Duodenal mucosa (tissue), 2 donors: ENCODE data around the gene EXOC4.
"Not testable (repeated sequence)": the region's sequence is repeated elsewhere in the genome, so short reads cannot be mapped to it uniquely, and the experiment has no call there.

Experiments used
- H3K27ac ChIP-seq: one replicate; pipeline ENCODE4 v1.7.0; 2013; ENCODE audit warnings: low read depth, low read length
- H3K27me3 ChIP-seq, 2 donors: one replicate each; pipeline ENCODE4 v1.7.0; 2013; ENCODE audit warnings: low read length in 2 of 2, control low read depth in 1 of 2; ENCODE audit not compliant: insufficient read depth in 2 of 2, control insufficient read depth in 1 of 2
- H3K36me3 ChIP-seq, 2 donors: one replicate each; pipeline ENCODE4 v1.7.0; 2013; ENCODE audit warnings: low read length in 2 of 2, control low read depth in 1 of 2; ENCODE audit not compliant: insufficient read depth in 2 of 2, control insufficient read depth in 1 of 2
- H3K4me1 ChIP-seq, 2 donors: one replicate each; pipeline ENCODE4 v1.7.0; 2013; ENCODE audit warnings: low read length in 2 of 2, control low read depth in 1 of 2; ENCODE audit not compliant: insufficient read depth in 2 of 2, control insufficient read depth in 1 of 2
- H3K4me3 ChIP-seq, 2 donors: one replicate each; pipeline ENCODE4 v1.7.0; 2013; ENCODE audit warnings: low read length in 2 of 2, low read depth in 1 of 2
- H3K9ac ChIP-seq, 2 donors: one replicate each; pipeline ENCODE4 v1.7.0; 2013; ENCODE audit warnings: low read length in 2 of 2, low read depth in 1 of 2
- H3K9me3 ChIP-seq, 2 donors: one replicate each; pipeline ENCODE4 v1.7.0; 2013; ENCODE audit warnings: low read length in 2 of 2, control low read depth in 1 of 2; ENCODE audit not compliant: control insufficient read depth in 1 of 2

The EXOC4 gene

GRCh38 chr7:133328021-133328420 is 75.1 kb downstream of the EXOC4 start:
- not testable (repeated sequence) for H3K36me3 ChIP-seq, H3K9ac ChIP-seq, H3K4me1 ChIP-seq, H3K4me3 ChIP-seq, H3K9me3 ChIP-seq, H3K27me3 ChIP-seq, H3K27ac ChIP-seq

GRCh38 chr7:133330085-133330484 is 77.2 kb downstream of the EXOC4 start:
- H3K36me3 ChIP-seq, result peaks cover 0 to 8% of the 10 kb centered on the region in 2 donors
- H3K4me1 ChIP-seq, result no peaks in the 10 kb centered on the region
- H3K9me3 ChIP-seq, result no peaks in the 10 kb centered on the region
- no peak overlapping the region for H3K4me3 ChIP-seq
- H3K27me3 ChIP-seq, result no peaks in the 10 kb centered on the region
- H3K27ac ChIP-seq, result no peak overlapping the region
- H3K9ac ChIP-seq, result no peak overlapping the region

DNA sequence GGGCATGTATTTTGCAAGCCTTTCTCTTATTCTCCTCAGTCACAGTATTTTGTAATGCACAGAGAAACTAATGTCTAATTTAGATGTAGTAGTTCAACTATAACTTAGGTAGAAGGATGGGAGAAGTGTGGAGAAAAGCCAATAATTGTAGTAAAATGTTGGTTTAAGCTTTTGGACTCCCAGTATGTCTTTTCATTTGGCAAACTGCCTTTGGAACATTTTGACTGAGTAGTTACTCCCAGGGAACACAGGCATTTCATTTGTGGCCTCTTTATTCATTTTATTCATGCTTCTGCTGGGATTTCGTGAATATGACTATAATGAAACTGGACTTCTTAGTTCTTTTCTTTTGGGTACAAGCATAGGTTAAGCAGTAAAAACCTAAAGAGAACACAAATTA is 79.0 kb downstream of the EXOC4 start:
- H3K36me3 ChIP-seq, result peaks cover 0 to 8% of the 10 kb centered on the region in 2 donors
- H3K27ac ChIP-seq, result no peak overlapping the region
- no peaks in the 10 kb centered on the region for H3K27me3 ChIP-seq
- no peak overlapping the region for H3K9ac ChIP-seq
- H3K4me3 ChIP-seq, result no peak overlapping the region
- H3K9me3 ChIP-seq, result no peaks in the 10 kb centered on the region
- no peaks in the 10 kb centered on the region for H3K4me1 ChIP-seq

GRCh38 chr7:133339772-133340171 is 86.9 kb downstream of the EXOC4 start:
- Histone ChIP-seq H3K36me3 (peaks cover 0 to 10% of the 10 kb centered on the region in 2 donors), H3K9ac (no peak overlapping the region), H3K27ac (no peak overlapping the region), H3K4me3 (no peak overlapping the region), H3K4me1 (no peaks in the 10 kb centered on the region), H3K9me3 (peaks cover 10 to 11% of the 10 kb centered on the region in 2 donors), H3K27me3 (no peaks in the 10 kb centered on the region)

GRCh38 chr7:133344275-133344674 is 91.4 kb downstream of the EXOC4 start:
- no peak overlapping the region for H3K4me3 ChIP-seq
- peaks cover 9 to 11% of the 10 kb centered on the region in 2 donors for H3K9me3 ChIP-seq
- H3K36me3 ChIP-seq, result peaks cover 0 to 2% of the 10 kb centered on the region in 2 donors
- no peak overlapping the region for H3K9ac ChIP-seq
- H3K4me1 ChIP-seq, result no peaks in the 10 kb centered on the region
- no peaks in the 10 kb centered on the region for H3K27me3 ChIP-seq
- no peak overlapping the region for H3K27ac ChIP-seq

DNA sequence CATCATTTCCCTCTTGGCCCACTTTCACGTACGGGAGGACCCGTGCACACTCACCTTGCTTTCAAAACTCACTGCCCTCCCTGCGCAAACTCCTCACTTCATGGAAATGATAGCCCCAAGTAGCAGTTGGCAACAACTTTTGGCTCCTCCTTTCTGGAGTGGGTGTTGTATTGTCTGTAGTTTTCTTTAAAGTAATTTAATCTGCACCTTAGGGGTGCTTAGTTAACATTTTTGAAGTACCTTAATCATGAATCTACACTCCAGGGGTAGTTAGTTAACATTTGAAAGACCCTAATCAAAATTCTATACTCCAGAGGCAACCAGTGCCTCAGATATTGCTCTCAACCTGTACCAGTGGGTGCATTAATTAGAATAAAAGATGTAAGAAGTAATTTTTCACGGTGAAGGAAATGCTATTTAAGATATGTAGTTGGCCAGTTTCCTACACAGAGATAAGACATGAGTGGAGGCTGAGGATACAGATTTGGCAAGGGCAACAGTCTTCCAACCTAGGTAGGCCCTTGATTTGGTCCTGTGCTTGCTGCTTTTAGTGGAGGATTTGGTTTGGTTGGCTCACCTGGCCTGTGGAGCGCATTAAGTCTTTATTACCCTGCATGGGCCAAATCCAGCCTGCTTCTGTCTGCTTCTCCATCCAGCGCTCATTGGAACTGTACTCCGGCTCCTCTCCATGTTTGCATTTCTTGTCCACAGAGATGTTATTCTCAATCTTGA is 93.0 kb downstream of the EXOC4 start:
- H3K27me3 ChIP-seq, result no peaks in the 10 kb centered on the region
- no peak overlapping the region for H3K4me3 ChIP-seq
- H3K9me3 ChIP-seq, result peaks cover 0 to 5% of the 10 kb centered on the region in 2 donors
- peaks cover 0 to 2% of the 10 kb centered on the region in 2 donors for H3K36me3 ChIP-seq
- H3K9ac ChIP-seq, result no peak overlapping the region
- H3K27ac ChIP-seq, result no peak overlapping the region
- no peaks in the 10 kb centered on the region for H3K4me1 ChIP-seq

GRCh38 chr7:133348250-133348649 is 95.4 kb downstream of the EXOC4 start:
- Histone ChIP-seq H3K9ac (no peak overlapping the region), H3K4me1 (no peaks in the 10 kb centered on the region), H3K9me3 (peaks cover 4 to 9% of the 10 kb centered on the region in 2 donors), H3K36me3 (no peaks in the 10 kb centered on the region), H3K27me3 (no peaks in the 10 kb centered on the region), H3K4me3 (no peak overlapping the region), H3K27ac (no peak overlapping the region)

DNA sequence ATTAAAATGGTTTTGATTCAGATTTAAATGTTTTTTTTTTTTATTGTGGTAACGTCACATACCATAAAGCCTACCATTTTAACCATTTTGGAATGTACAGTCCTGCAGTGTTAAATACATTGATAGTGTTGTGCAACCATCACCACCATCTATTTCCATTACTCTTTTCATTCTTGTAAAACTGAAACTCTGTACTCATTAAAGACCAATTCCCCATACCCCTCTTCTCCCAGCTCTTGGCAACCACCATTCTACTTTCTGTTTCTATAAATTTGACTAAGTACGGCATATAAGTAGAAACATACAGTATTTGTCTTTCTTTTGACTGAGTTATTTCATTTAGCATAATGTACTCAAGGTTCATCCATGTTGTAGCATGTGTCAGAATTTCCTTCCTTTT is 96.2 kb downstream of the EXOC4 start:
- H3K9ac ChIP-seq, result no peak overlapping the region
- H3K36me3 ChIP-seq, result no peaks in the 10 kb centered on the region
- no peak overlapping the region for H3K27ac ChIP-seq
- no peak overlapping the region for H3K4me3 ChIP-seq
- no peaks in the 10 kb centered on the region for H3K27me3 ChIP-seq
- peaks cover 6 to 12% of the 10 kb centered on the region in 2 donors for H3K9me3 ChIP-seq
- no peaks in the 10 kb centered on the region for H3K4me1 ChIP-seq

DNA sequence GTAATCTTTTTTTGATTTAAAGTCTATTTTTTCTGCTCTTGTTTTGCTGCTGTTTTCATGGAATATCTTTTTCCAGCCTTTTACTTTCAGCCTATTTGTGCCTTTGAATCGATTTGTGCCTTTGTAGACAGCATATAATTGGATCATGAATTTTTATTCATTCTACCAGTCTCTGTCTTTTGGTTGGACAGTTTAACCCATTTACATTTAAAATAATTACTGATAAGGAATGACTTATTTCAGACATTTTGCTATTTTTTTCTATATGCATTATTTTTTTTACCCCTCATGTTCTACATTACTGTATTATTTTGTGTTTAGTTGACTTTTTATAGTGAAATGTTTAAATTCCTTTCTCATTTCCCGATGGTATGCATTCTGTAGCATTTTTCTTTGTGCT is 99.6 kb downstream of the EXOC4 start:
- Histone ChIP-seq H3K9me3 (peaks cover 6 to 12% of the 10 kb centered on the region in 2 donors), H3K4me3 (no peak overlapping the region), H3K27ac (no peak overlapping the region), H3K36me3 (peaks cover 4 to 8% of the 10 kb centered on the region in 2 donors), H3K4me1 (no peaks in the 10 kb centered on the region), H3K9ac (no peak overlapping the region), H3K27me3 (no peaks in the 10 kb centered on the region)

DNA sequence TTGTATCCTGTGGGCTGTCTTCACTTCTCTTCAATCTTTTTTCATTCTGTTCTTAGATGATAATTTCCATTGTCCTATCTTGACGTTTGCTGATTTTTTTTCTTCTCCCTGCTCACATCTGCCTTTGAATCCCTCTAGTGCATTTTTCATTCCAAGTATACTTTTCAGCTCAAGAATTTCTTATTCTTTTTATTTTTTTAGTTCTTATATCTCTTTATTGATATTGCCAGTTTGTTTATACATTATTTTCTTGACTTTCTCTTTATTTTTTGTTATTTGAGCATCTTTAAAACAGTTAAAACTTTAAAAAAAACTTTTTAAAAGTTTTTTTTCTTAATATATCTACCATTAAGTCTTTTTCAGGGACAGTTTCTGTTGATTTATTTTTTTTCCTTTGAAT is 100.9 kb downstream of the EXOC4 start:
- Histone ChIP-seq H3K36me3 (peaks cover 4 to 8% of the 10 kb centered on the region in 2 donors), H3K4me3 (no peak overlapping the region), H3K9ac (no peak overlapping the region), H3K4me1 (no peaks in the 10 kb centered on the region), H3K9me3 (peaks cover 6 to 12% of the 10 kb centered on the region in 2 donors), H3K27ac (no peak overlapping the region), H3K27me3 (no peaks in the 10 kb centered on the region)
